ENCODE results near the gene OGFR.

Gene OGFR

GRCh38 chr20:62797671-62798532 is 6.7 kb upstream of the OGFR start:
- Histone ChIP-seq H3K9me3 (ENCODE audit: control insufficient read depth, low read length) (no peaks in the 10 kb centered on the region), H3K36me3 (ENCODE audit: control insufficient read depth, insufficient read depth, low read length, severe bottlenecking) (peaks cover 32% of the 10 kb centered on the region), H3K4me1 (ENCODE audit: control insufficient read depth, insufficient read depth, low read length) (peaks cover 19% of the 10 kb centered on the region), H3K9ac (ENCODE audit: low read length) (peak overlapping the region; percentile 85), H3K4me3 (ENCODE audit: low read length) (peak overlapping the region; percentile 79), H3K27me3 (replicated peaks; ENCODE audit: control insufficient read depth, insufficient read depth, low read length) (no peaks in the 10 kb centered on the region)
- no peak for DNase-seq (ENCODE audit: low read depth)

GRCh38 chr20:62799036-62799435 is 5.6 kb upstream of the OGFR start:
- no peaks in the 10 kb centered on the region for H3K27me3 ChIP-seq (replicated peaks; ENCODE audit: control insufficient read depth, insufficient read depth, low read length)
- DNase-seq (ENCODE audit: low read depth): no peak
- peaks cover 16% of the 10 kb centered on the region for H3K4me1 ChIP-seq (ENCODE audit: control insufficient read depth, insufficient read depth, low read length)
- peaks cover 32% of the 10 kb centered on the region for H3K36me3 ChIP-seq (ENCODE audit: control insufficient read depth, insufficient read depth, low read length, severe bottlenecking)
- no peak overlapping the region for H3K4me3 ChIP-seq (ENCODE audit: low read length)
- no peaks in the 10 kb centered on the region for H3K9me3 ChIP-seq (ENCODE audit: control insufficient read depth, low read length)
- H3K9ac ChIP-seq (ENCODE audit: low read length): no peak overlapping the region

GRCh38 chr20:62799459-62799858 is 5.2 kb upstream of the OGFR start:
- no peak overlapping the region for H3K4me3 ChIP-seq (ENCODE audit: low read length)
- H3K27me3 ChIP-seq (replicated peaks; ENCODE audit: control insufficient read depth, insufficient read depth, low read length): no peaks in the 10 kb centered on the region
- H3K4me1 ChIP-seq (ENCODE audit: control insufficient read depth, insufficient read depth, low read length): peaks cover 16% of the 10 kb centered on the region
- H3K36me3 ChIP-seq (ENCODE audit: control insufficient read depth, insufficient read depth, low read length, severe bottlenecking): peaks cover 32% of the 10 kb centered on the region
- H3K9me3 ChIP-seq (ENCODE audit: control insufficient read depth, low read length): no peaks in the 10 kb centered on the region
- DNase-seq (ENCODE audit: low read depth): no peak
- H3K9ac ChIP-seq (ENCODE audit: low read length): no peak overlapping the region

DNA sequence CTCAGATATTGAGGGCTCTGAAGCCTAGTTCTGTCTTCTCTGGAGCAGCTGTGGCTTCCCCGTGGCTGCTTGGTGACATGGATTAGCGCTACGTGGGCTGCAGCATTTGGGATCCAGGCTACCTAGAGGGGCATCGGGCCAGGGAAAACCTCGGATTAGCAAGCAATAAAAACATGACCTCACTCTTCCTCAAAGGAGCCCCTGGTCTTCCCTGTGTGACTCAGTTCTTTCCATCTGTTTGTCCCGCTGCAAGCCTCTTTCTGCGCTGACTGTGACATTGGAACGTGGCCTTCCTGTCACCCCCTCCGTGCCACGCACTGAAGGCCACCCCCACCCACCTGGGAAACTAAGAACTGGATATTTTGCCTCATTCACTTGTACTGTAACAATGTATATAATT is 4.8 kb upstream of the OGFR start:
- Histone ChIP-seq H3K36me3 (ENCODE audit: control insufficient read depth, insufficient read depth, low read length, severe bottlenecking) (peaks cover 32% of the 10 kb centered on the region), H3K4me1 (ENCODE audit: control insufficient read depth, insufficient read depth, low read length) (peaks cover 16% of the 10 kb centered on the region), H3K9me3 (ENCODE audit: control insufficient read depth, low read length) (no peaks in the 10 kb centered on the region), H3K9ac (ENCODE audit: low read length) (no peak overlapping the region), H3K4me3 (ENCODE audit: low read length) (no peak overlapping the region), H3K27me3 (replicated peaks; ENCODE audit: control insufficient read depth, insufficient read depth, low read length) (no peaks in the 10 kb centered on the region)
- DNase-seq (ENCODE audit: low read depth): no peak

GRCh38 chr20:62800314-62801259 is 4.0 kb upstream of the OGFR start:
- Histone ChIP-seq H3K4me1 (ENCODE audit: control insufficient read depth, insufficient read depth, low read length) (peaks cover 16% of the 10 kb centered on the region), H3K9me3 (ENCODE audit: control insufficient read depth, low read length) (no peaks in the 10 kb centered on the region), H3K27me3 (replicated peaks; ENCODE audit: control insufficient read depth, insufficient read depth, low read length) (no peaks in the 10 kb centered on the region), H3K9ac (ENCODE audit: low read length) (no peak overlapping the region), H3K36me3 (ENCODE audit: control insufficient read depth, insufficient read depth, low read length, severe bottlenecking) (peaks cover 32% of the 10 kb centered on the region), H3K4me3 (ENCODE audit: low read length) (no peak overlapping the region)
- no peak for DNase-seq (ENCODE audit: low read depth)

- Histone ChIP-seq H3K36me3 (ENCODE audit: control insufficient read depth, insufficient read depth, low read length, severe bottlenecking) (peaks cover 32% of the 10 kb centered on the region), H3K4me1 (ENCODE audit: control insufficient read depth, insufficient read depth, low read length) (peaks cover 20% of the 10 kb centered on the region), H3K27me3 (replicated peaks; ENCODE audit: control insufficient read depth, insufficient read depth, low read length) (no peaks in the 10 kb centered on the region), H3K4me3 (ENCODE audit: low read length) (no peak overlapping the region), H3K9ac (ENCODE audit: low read length) (no peak overlapping the region), H3K9me3 (ENCODE audit: control insufficient read depth, low read length) (no peaks in the 10 kb centered on the region)
- no peak for DNase-seq (ENCODE audit: low read depth)
Measured at GRCh38 chr20:62801284-62802010, 3.2 kb upstream of the OGFR start.

DNA sequence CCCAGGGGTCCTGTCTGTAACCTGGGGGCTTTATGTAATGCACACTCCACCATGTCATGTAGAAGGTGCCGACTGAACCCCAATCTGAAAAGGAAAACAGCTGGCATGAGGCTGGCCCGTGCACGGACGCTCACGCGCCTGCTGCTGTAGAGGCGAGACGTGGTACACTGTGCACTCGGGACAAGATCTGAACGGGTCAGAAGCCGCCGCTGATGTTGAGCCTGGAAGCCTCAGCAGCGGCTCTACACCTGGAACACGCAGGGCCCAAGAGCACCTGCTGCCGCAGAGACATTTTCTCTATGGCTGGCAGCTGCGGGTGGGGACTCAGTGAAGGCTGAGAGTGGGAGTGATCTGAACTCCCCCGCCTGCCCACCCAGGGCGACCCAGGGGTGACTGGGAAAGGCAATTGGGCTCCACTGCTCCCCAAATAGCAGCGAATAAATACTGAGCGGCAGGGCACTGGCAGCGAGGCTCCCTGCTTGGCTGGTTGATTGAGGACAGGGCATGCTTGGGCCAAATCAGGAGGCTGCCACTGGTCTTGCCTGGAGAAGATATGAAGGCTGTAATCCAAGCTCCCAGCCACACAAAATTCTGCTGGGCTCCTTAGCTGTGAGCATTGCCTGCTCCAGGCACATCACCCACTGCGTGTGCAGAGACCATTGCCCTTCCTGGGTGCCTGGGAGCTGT is 2.5 kb upstream of the OGFR start:
- H3K4me1 ChIP-seq (ENCODE audit: control insufficient read depth, insufficient read depth, low read length): peaks cover 24% of the 10 kb centered on the region
- H3K9ac ChIP-seq (ENCODE audit: low read length): no peak overlapping the region
- peaks cover 34% of the 10 kb centered on the region for H3K36me3 ChIP-seq (ENCODE audit: control insufficient read depth, insufficient read depth, low read length, severe bottlenecking)
- DNase-seq (ENCODE audit: low read depth): no peak
- H3K4me3 ChIP-seq (ENCODE audit: low read length): no peak overlapping the region
- no peaks in the 10 kb centered on the region for H3K9me3 ChIP-seq (ENCODE audit: control insufficient read depth, low read length)
- no peaks in the 10 kb centered on the region for H3K27me3 ChIP-seq (replicated peaks; ENCODE audit: control insufficient read depth, insufficient read depth, low read length)

- Histone ChIP-seq H3K9me3 (ENCODE audit: control insufficient read depth, low read length) (no peaks in the 10 kb centered on the region), H3K4me1 (ENCODE audit: control insufficient read depth, insufficient read depth, low read length) (peaks cover 15% of the 10 kb centered on the region), H3K36me3 (ENCODE audit: control insufficient read depth, insufficient read depth, low read length, severe bottlenecking) (peaks cover 41% of the 10 kb centered on the region), H3K9ac (ENCODE audit: low read length) (peak overlapping the region; percentile 54), H3K27me3 (replicated peaks; ENCODE audit: control insufficient read depth, insufficient read depth, low read length) (no peaks in the 10 kb centered on the region), H3K4me3 (ENCODE audit: low read length) (peak overlapping the region; percentile 64)
- peak; percentile 14 for DNase-seq (ENCODE audit: low read depth)
Measured at GRCh38 chr20:62804021-62804626, 511 bp upstream of the OGFR start.

DNA sequence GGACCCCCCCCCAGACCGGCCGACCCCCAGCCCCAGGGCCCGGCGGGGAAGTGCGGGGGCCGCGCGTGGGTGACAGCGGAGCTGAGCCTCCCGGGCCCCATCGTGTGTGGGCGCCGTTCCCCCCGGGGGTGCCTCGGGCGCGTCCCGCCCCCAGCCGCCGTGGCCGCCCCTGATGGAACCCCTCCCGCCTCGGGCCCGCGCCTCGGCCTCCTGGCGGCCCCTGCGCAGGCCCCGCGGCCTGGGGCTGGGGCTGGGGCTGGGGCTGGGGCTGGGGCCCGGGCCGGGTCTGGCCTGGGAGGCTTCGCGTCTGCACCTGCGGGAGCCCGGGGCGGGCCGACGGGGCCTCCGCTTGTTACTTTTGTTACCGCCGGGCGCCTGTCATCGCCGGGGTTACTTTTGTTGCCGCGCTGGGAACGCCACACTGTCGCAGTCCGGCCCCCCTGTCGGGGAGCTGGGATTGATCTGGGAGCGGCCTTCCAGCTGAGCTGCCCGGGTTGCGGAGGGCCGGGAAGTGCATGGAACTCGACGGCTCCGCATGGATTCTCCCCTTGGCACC is 598 bp downstream of the OGFR start:
- Histone ChIP-seq H3K4me1 (ENCODE audit: control insufficient read depth, insufficient read depth, low read length) (peaks cover 15% of the 10 kb centered on the region), H3K27me3 (replicated peaks; ENCODE audit: control insufficient read depth, insufficient read depth, low read length) (no peaks in the 10 kb centered on the region), H3K4me3 (ENCODE audit: low read length) (peak overlapping the region; percentile 88), H3K36me3 (ENCODE audit: control insufficient read depth, insufficient read depth, low read length, severe bottlenecking) (peaks cover 41% of the 10 kb centered on the region), H3K9me3 (ENCODE audit: control insufficient read depth, low read length) (no peaks in the 10 kb centered on the region), H3K9ac (ENCODE audit: low read length) (peak overlapping the region; percentile 87)
- peak; percentile 60 for DNase-seq (ENCODE audit: low read depth)
